CD4-positive, alpha-beta T cell (primary cell): ENCODE measurements around the gene RNF130. TPM values are rescaled to one million over a fixed set of nuclear protein-coding genes. Genes with fewer than 3 reads are reported as not detected.

Experiments used
- ATAC-seq: fragments of 200-7000 bp; cut with Tn5 transposase; one replicate; pipeline ENCODE4 v1.10.0; 2022; ENCODE audit warnings: mild to moderate bottlenecking; ENCODE audit not compliant: poor library complexity
- CTCF ChIA-PET: fragments of 350-600 bp; sonication (Branson Sonifier 250); formaldehyde crosslinking; loops from one replicate; lab custom pipeline; 2021; ENCODE audit warnings: antibody characterized with exemption, inconsistent platforms; lab: Charles Lee
- POLR2A ChIA-PET: fragments of 350-600 bp; sonication (Branson Sonifier 250); formaldehyde crosslinking; loops from one replicate; lab custom pipeline; 2021; ENCODE audit warnings: antibody characterized with exemption, inconsistent platforms; lab: Charles Lee
- DNase-seq, 14 experiments: peaks; one replicate each; pipeline ENCODE4 v3.0.0-alpha.2; 2013 to 2020; ENCODE audit warnings: mixed read lengths in 2 of 14
- H3K27ac ChIP-seq, 2 donors: one replicate each; pipeline versions ENCODE4 v1.5.1 to v1.7.0; 2013; ENCODE audit warnings: low read length in 2 of 2, low read depth in 1 of 2, mild to moderate bottlenecking in 1 of 2
- H3K27me3 ChIP-seq, 2 experiments: 1 replicate in 1 of 2; 2 replicates in 1 of 2; pipeline versions ENCODE4 v1.6.1 to v1.7.0; 2013; ENCODE audit warnings: low read length in 2 of 2, control low read depth in 1 of 2, mild to moderate bottlenecking in 1 of 2, moderate library complexity in 1 of 2; ENCODE audit not compliant: insufficient read depth in 2 of 2, control insufficient read depth in 1 of 2
- H3K36me3 ChIP-seq: one replicate; pipeline ENCODE4 v1.6.1; 2013; ENCODE audit warnings: low read length, control low read depth; ENCODE audit not compliant: insufficient read depth
- H3K4me1 ChIP-seq: one replicate; pipeline ENCODE4 v1.6.1; 2013; ENCODE audit warnings: low read length, control low read depth; ENCODE audit not compliant: insufficient read depth
- H3K4me3 ChIP-seq: one replicate; pipeline ENCODE4 v1.5.1; 2013; ENCODE audit warnings: mild to moderate bottlenecking, low read length, moderate library complexity
- H3K9me3 ChIP-seq, 2 experiments: 1 replicate in 1 of 2; 2 replicates in 1 of 2; pipeline versions ENCODE4 v1.6.1 to v1.7.0; 2013; ENCODE audit warnings: low read length in 2 of 2, mild to moderate bottlenecking in 2 of 2, control low read depth in 1 of 2, moderate library complexity in 1 of 2; ENCODE audit not compliant: control insufficient read depth in 1 of 2, insufficient read depth in 1 of 2
- H3K27ac Mint-ChIP-seq: one replicate; pipeline ENCODE4 v1.8.0; 2020; ENCODE audit warnings: mixed read lengths
- H3K27me3 Mint-ChIP-seq: one replicate; pipeline ENCODE4 v1.8.0; 2021; ENCODE audit warnings: mixed read lengths
- H3K36me3 Mint-ChIP-seq: one replicate; pipeline ENCODE4 v1.8.0; 2021; ENCODE audit warnings: low read depth, mixed read lengths
- H3K4me1 Mint-ChIP-seq: one replicate; pipeline ENCODE4 v1.8.0; 2021; ENCODE audit warnings: low read depth, mixed read lengths
- H3K4me3 Mint-ChIP-seq: one replicate; pipeline ENCODE4 v1.8.0; 2020; ENCODE audit warnings: mild to moderate bottlenecking, mixed read lengths
- H3K9me3 Mint-ChIP-seq: one replicate; pipeline ENCODE4 v1.8.0; 2020; ENCODE audit warnings: mixed read lengths
- CTCF ChIP-seq: fragments of 200-600 bp; IDR thresholded peaks from one replicate; pipeline ENCODE4 v1.8.0; 2022; ENCODE audit warnings: antibody characterized with exemption, mild to moderate bottlenecking
- intact Hi-C, 2 experiments: fragments of 100-400 bp; cut with DNase I in 1 of 2; cut with micrococcal nuclease in 1 of 2; formaldehyde crosslinking; loops; one replicate each; pipeline versions ENCODE4 v1.15.1 to v1.9.0; 2023 to 2025; cut with DNase I, micrococcal nuclease
- total RNA-seq, 174 experiments: library from RNA in 2 of 174; stranded (reverse) in 2 of 174; gene quantifications; one replicate each; pipeline ENCODE4 v1.2.3 and lab custom pipeline; 2021 to 2026

The RNF130 gene
- total RNA-seq, 2 experiments from 2014 or later: 18.2 to 19.1 TPM

GRCh38 chr5:180027459-180028089 lies 44.0 kb downstream of the RNF130 start:
- no peak overlapping the region for H3K4me3 Mint-ChIP-seq
- ChIA-PET POLR2A (no interaction called here), CTCF (no interaction called here)
- no peaks in the 10 kb centered on the region for H3K4me1 ChIP-seq
- intact Hi-C loops: no loop called here
- DNase-seq (no peak), ATAC-seq (no peak)
- no peak for TF ChIP-seq CTCF
- H3K27ac ChIP-seq: no peak overlapping the region
- no peaks in the 10 kb centered on the region for H3K9me3 ChIP-seq
- H3K9me3 Mint-ChIP-seq: no peaks in the 10 kb centered on the region
- H3K4me1 Mint-ChIP-seq: no peaks in the 10 kb centered on the region
- no peaks in the 10 kb centered on the region for H3K36me3 ChIP-seq
- H3K27me3 Mint-ChIP-seq: no peaks in the 10 kb centered on the region
- no peak overlapping the region for H3K4me3 ChIP-seq
- no peak overlapping the region for H3K27ac Mint-ChIP-seq
- H3K27me3 ChIP-seq: no peaks in the 10 kb centered on the region
- H3K36me3 Mint-ChIP-seq: peaks cover 21% of the 10 kb centered on the region

GRCh38 chr5:180026734-180027458 lies 44.7 kb downstream of the RNF130 start:
- Mint-ChIP-seq H3K27me3 (no peaks in the 10 kb centered on the region), H3K4me3 (no peak overlapping the region), H3K9me3 (no peaks in the 10 kb centered on the region), H3K27ac (no peak overlapping the region), H3K4me1 (no peaks in the 10 kb centered on the region), H3K36me3 (peaks cover 22% of the 10 kb centered on the region)
- Histone ChIP-seq H3K4me3 (no peak overlapping the region), H3K4me1 (no peaks in the 10 kb centered on the region), H3K27ac (no peak overlapping the region), H3K27me3 (no peaks in the 10 kb centered on the region), H3K36me3 (no peaks in the 10 kb centered on the region), H3K9me3 (no peaks in the 10 kb centered on the region)
- DNase-seq: no peak
- intact Hi-C loops: no loop called here
- CTCF ChIA-PET: interaction anchor here (1.8 kb wide), 1 partner anchor 10 kb away, joined by 5 read pairs; no protein-coding TSS in a partner anchor
- no peak for ATAC-seq
- TF ChIP-seq CTCF: no peak
- POLR2A ChIA-PET: no interaction called here

GRCh38 chr5:180026320-180026719 lies 45.2 kb downstream of the RNF130 start:
- Mint-ChIP-seq H3K4me1 (no peaks in the 10 kb centered on the region), H3K4me3 (no peak overlapping the region), H3K27me3 (no peaks in the 10 kb centered on the region), H3K27ac (no peak overlapping the region), H3K9me3 (no peaks in the 10 kb centered on the region), H3K36me3 (peaks cover 20% of the 10 kb centered on the region)
- TF ChIP-seq CTCF: no peak
- intact Hi-C loops: no loop called here
- H3K4me3 ChIP-seq: no peak overlapping the region
- no peaks in the 10 kb centered on the region for H3K9me3 ChIP-seq
- no peaks in the 10 kb centered on the region for H3K27me3 ChIP-seq
- ChIA-PET CTCF (interaction anchor here (1.8 kb wide), 1 partner anchor 9 kb away, joined by 5 read pairs; no protein-coding TSS in a partner anchor), POLR2A (no interaction called here)
- DNase-seq (peak in 2 of 14 experiments; percentile 15 to 28), ATAC-seq (no peak)
- no peaks in the 10 kb centered on the region for H3K36me3 ChIP-seq
- H3K4me1 ChIP-seq: no peaks in the 10 kb centered on the region
- H3K27ac ChIP-seq: no peak overlapping the region
